DMS79 (cell line): ENCODE data around the gene POLE3.
"Not testable (repeated sequence)": the region's sequence is repeated elsewhere in the genome, so short reads cannot be mapped to it uniquely, and the experiment has no call there.

ENCODE experiments used
- DNase-seq: peaks from one replicate; lab custom pipeline; 2025; lab: John Stamatoyannopoulos, UW

The POLE3 gene

DNA sequence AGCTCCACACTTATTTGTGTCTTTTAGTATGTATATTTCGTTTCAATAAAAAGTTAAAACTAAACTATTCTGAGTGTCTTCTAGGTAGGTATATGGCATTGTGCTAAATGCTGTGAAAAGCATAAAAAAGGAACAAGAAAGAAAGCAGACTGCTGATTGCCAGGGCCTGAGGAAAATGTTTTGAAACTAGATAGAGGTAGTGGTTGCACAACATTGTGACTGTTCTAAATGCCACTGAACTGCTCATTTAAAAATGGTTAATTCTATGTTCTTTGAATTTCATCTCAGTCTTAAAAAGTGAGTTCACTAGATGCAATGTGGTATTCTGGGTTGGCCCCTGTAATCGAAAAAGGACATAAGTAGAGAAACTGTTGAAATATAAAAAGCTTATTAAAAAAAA is 6.8 kb downstream of the POLE3 start:
- no peak for DNase-seq

DNA sequence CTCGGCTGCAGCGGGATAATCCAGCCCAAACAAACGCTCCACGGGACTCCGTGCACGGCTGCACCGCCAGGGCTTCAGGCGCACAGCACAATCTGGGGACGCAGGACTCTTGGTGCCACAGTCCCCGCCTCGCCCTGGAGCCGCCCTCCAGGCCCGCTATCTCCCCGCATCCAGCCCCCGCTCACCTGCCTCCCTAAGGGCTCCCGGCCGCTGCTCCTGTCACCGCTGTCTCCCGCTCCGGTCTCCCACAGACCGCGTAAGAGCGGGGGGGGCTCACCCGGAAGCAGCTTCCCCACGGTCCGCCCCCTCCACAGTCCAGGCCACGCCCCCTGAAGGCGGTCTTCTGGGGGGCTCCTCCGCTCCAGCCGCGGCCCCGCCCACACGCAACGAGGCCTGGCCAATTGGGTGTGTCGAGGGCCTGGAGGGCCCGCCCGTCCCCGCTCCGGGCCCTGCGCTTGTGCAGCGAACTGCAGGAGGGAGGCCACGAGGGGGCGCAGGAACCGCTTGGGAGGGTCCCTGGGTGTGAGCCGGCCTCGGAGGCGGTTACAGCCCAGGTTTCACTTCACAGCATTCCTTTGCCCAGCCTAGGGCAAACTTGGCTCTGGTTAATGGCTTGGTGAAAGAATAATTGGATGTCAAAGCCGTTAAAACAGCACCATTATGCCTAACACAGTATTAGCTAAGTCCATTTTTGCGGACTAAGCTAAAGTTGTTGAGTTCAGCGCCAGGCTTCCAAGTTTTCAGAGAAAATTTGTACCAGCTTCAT is 9.3 kb downstream of the POLE3 start, which contains the start of gene ALAD:
TSS of gene ALAD (minus strand) at position 258 of the 766 bp plus-strand sequence. CDS start 7,725 bp downstream, outside the sequence.
- DNase-seq: peak; percentile 96

DNA sequence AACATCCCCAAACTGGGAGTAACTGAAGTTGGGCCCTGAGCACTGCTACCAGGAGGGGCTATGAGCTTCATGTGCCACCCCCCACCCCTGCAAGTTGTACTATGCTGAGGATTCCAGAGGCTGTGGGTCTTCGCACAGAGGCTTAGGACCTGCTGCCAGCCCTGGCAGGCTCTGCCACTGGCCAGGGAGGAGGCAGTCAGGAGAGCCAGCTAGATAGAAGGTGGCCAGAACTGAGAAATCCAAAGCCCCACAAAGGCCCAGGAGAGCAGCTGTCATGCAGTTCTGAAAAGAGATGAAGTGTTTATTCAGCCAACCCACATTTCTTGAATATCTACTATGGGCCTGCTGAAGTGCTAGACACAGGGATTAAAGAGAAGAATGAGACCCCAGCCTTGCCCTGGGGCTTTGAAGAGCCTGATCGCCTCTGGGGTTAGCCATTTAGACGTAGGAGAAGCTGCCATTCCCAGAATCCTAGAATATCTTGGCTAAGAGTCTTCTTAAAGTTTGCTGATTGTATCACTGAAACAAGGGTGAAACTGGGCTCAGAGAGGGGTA is 10.8 kb downstream of the POLE3 start:
- DNase-seq: no peak

DNA sequence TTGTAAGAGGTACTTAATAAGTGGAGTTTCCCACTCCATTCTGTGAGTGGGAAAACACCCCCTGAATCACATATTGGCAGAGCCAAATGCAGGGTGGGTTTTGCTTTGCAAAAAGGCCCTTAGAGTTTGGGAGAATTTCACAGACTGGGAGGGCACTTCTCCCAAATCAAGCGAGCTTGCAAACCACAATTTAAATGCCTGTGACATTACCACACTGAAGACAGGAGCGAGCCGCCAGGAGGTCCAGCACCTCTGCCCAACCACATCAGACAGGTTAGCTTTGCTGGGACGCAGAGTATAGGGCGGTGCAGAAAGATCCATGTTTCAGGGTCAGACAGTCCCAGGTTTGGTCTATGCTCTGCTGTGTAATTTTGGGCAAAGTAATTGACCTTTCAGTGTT is 11.7 kb downstream of the POLE3 start:
- DNase-seq: no peak

DNA sequence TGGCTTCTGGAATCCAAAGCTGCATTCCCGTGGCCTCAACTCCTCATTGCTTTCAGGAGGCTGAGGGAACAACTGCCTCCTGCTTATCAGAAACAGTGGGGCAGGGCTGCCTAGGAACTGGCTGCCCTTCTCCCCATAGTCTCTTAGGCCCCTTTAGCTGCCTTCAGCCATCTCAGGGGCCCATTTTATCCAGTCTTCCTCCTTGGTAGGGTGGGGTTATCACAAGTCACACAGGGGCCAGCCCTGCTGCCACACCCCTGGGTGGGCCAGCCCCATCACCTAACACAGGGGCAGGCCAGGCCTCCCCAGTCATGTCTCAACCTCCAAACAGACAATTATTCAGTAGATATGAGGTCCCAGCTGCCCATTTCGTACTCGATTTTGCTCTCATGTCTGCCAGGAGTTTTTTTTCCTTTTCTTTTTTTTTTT is 13.3 kb downstream of the POLE3 start:
- no peak for DNase-seq

DNA sequence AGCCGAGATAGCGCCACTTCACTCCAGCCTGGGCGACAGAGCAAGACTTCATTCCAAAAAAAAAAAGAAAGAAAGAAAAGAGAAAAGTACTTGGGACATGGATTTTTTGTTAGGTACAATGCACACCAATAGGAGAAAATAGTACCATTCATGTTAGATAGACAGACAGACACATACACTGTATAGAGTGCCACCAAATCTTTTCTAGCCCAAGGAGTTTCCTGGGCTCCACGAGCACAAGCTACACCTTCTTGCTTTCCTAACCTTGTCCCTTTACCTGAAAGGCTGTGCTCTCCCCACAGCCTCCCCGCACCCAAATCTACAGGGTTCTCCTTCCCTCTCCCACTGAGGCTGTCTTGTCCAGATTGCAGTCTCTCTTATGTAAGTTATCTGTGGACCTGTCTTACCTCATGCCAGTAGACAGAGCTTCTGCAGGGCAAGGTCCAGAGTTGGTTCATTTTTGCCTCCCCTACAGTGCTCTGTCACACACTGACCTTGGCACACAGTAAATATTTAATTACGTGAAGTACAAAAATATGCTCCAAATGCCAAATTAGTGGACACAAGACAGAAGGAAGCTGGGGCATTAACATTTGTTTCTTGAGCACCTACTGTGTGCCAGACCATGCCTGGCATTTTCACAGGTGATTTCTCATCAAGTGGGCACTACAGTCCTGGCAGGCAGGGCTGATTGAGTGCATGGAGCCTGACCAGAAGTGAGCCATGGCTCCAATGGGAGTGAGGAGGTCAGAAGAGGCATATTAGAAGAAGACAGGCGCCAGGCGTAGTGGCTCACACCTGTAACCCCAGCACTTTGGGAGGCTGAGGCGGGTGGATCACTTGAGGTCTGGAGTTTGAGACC is 15.2 kb downstream of the POLE3 start:
- no peak for DNase-seq

DNA sequence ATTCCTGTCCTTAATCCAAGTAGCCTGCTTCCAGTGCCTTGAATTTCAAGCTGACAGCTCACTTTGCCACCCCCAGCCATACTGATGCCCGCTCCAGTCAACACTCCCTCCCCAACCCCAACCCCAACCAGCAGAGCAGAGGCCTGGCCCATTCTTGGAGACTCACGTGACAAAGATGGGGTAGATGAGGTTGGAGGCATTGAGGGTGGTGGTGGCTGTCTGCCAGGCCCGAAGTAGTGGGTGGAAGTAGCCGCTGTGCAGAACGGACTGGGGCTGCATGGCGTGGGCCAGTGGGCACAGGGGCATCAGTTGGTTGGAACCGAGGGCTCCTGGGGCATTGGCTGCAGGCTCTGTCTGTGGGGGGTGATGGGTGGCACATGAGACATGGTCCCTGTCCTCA is 17.2 kb downstream of the POLE3 start:
- DNase-seq: no peak

DNA sequence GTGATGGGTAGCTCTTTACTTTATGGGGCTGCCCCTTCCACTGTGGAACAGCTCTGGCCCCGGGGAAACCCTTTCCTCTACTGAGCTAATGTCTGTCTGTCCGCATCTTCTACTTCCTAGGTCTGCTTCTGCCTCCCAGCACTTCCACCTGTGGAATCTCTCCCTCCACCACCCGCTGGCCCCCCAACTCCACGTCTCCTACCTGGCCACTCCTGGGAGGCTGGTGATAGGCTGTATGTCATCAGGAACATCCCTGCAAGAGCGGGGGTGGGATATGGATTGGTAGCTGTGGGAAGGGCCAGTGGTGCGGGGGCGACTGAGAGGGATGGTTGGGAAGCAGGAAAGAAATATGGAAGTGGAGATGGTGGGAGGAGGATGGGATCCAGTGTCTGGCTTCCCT is 18.6 kb downstream of the POLE3 start:
- no peak for DNase-seq

DNA sequence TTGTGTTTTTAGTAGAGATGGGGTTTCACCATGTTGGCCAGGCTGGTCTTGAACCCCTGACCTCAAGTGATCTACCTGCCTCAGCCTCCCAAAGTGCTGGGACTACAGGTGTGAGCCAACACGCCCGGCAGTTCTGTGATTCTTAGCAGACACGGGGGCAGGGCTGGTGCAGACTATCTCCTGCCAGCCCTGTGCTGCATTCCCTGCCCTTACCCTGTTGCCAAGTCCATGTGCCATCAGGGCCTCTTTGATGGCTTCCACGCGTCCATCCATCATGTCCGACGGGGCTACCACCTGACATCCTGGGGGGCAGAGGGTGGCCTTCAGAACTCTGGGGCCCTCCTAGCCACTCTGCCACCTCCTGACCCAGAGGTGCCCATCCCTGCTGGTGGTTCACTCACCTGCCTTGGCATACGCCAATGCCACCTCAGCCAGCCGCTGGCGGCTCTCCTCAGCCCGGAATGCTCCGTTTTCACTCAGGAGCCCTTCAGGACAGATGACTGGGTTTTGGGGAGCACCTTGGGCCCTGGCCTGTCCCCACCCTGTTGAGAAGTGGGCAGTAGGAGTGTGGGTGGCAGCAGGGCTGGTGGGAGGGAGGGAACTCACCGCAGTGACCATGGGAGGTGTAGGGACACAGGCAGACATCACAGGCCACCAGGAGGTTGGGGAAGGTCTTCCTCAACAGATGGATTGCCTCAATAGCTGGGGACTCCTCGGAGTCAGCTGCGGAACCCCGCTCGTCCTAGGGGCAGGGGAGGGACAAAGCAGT is 20.1 kb downstream of the POLE3 start:
- no peak for DNase-seq

DNA sequence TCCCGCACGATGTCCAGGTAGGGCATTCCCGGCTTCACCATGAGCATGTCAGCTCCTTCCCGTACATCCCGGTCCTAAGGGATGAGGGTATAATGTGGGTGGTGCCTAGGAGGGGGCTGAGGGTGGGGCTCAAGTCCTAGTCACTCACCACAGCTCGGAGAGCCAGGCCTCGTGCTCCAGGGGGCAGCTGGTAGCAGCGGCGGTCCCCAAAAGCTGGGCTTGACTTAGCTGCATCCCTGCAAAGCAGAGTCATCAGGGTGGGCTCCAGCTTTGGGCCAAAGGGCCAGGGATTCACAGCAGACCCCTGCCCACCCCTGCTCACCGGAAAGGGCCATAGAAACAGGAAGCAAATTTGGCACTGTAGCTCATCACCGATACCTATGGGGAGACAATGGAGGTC is 21.0 kb downstream of the POLE3 start:
- DNase-seq: no peak

DNA sequence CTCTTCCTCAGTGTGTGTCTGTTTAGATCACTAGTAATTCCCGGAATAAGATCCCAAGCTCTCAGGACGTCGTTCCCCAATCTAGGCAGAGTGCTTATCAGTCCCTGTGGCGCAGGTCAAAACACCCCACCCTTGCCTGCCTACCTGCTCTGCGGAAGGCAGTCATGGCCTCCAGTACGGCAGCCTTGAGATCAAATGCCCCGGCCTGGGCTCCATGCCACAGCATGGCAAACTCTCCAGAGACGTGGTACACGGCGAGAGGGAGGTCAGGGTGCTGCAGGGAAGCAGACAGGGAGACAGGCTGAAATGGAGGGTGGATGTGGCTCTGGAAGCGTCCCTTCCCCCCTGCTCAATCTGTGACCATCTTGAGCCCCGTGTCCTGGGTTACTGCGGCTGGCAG is 21.6 kb downstream of the POLE3 start:
- DNase-seq: no peak

DNA sequence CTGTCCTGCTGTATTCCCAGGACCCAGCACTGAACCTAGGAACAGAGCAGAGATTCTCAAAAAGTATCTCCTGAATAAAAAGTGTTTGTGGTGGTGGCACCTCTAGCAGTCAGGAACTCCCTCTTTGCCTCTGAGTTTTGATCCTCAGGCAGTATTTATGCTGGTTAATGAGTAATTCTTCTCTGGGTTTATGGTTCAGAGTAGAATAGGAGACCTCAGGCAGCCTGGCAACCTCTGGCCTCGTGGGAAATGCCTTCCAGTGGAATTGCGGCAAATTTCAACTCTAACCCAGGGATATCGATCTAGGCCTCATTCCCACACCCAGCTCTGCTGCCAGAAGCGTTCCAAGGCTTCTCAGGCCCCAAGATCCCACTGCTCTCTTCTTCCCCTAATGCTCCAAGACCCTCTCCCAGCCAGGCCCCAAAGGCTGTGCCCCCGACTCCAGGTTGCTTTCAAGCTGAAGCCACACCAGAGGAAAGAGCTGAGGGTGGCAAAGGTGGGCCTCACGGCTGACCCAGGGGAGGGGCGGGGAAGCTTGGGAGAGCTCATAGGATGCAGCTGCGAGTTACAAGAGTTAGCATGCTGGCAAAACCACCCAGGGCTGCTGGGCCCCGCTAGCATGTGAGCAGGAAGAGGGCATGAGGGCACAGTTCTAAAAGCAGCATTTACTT is 22.8 kb downstream of the POLE3 start:
- DNase-seq: no peak

DNA sequence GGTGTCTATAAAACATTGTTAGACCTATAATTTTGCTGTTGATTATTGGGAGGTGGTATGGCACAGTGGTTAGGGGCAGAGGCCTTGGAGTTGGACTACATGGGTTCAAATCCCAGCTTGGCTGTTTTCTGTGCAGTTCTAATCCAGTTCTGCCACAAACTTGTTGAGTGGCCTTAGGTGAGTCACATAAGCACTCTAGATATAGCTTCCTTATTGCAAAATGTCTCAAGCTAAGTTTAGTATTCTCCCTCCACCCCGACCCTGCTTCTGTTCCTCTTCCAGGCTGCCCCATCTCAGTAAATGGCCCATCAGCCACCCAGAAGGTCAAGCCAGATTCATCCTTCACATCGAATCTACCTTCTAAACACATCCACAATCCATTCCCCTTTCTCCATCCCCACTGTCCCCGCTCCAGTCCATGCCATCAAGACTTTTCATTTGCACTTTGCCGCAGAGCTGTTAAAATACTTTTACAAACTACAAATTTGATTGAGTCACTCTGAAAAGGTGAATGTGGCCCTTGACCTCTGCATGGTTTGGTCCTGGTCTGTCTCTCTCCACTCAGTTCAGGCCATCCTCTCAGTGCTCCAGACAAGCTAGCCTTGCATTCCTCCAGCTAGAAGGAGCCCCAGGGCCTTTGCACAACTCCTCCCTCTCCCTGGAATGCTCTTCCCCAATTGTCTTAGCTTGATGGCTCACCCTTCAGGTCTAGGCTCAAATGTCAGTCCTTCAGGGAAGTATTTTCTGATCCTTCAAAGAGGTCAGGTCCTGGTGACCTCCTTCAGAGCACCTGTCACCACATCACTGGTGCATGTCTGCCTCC is 23.7 kb downstream of the POLE3 start:
- DNase-seq: no peak

DNA sequence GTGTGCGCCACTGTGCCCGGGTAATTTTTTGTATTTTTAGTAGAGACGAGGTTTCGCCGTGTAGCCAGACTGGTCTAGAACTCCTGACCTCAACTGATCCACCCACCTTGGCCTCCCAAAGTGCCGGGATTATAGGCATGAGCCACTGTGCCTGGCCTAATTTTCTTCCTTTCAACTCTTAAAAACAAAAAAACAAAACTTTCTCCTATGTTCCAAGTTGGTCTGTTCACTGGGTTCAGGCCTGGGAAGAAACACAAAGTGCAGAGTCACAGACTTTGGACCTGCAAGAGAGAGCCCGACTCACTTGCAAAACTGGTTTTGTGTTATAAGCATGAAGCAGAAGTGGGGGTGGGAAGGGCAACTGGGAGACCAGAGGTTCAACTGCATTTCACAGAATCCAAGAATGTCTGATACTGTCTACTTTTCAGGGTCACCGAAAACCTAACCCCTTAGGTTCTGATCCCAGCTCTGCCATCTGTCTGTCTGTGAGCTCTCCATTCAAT is 28.5 kb downstream of the POLE3 start:
- no peak for DNase-seq

DNA sequence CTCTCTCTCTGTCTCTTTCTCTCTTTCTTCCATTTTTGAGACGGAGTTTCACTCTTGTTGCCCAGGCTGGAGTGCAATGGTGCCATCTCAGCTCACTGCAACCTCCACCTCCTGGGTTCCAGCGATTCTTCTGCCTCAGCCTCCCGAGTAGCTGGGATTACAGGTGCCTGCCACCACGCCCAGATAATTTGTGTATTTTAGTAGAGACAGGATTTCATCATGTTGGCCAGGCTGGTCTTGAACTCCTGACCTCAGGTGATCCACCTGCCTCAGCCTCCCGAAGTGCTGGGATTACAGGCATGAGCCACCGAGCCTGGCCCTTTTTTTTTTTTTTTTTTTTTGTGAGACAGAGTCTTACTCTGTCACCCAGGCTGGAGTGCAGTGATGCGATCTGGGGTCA is 29.0 kb downstream of the POLE3 start:
- DNase-seq: not testable (repeated sequence)

DNA sequence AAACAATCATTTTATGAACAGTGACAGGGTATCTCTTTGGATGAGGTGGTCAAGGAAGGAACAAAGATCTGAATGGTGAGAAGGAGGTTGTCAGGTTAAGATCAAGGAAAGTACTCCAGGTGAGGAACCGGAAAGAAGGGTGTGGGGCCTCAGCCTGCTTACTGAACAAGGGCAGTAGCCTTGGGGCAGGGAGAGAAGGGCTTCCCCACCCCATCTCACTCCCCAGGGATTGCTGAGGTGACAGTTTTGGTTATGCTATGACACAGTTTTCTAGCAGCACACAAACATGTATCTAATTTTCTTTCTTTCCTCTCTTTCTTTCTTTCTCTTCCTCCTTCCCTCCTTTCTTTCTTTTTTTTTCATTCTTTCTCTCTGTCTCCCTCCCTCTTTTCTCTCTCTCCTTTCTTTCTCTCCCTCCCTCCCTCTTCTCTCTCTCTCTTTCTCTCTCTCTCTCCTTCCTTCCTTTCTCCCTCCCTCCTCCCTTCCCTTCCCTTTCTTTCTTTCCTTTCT is 29.6 kb downstream of the POLE3 start:
- DNase-seq: no peak

DNA sequence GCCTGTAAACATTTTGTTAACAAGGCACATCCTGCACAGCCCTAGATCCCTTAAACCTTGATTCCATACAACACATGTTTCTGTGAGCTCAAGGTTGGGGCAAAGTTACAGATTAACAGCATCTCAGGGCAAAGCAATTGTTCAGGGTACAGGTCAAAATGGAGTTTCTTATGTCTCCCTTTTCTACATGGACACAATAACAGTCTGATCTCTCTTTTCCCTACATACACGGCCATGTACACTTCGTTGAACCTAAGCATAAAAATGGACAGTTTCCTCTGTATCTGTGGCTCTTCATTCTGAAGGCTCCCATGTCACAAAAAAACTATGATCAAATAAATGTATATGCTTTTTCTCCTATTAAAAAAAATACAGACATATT is 30.7 kb downstream of the POLE3 start:
- not testable (repeated sequence) for DNase-seq

DNA sequence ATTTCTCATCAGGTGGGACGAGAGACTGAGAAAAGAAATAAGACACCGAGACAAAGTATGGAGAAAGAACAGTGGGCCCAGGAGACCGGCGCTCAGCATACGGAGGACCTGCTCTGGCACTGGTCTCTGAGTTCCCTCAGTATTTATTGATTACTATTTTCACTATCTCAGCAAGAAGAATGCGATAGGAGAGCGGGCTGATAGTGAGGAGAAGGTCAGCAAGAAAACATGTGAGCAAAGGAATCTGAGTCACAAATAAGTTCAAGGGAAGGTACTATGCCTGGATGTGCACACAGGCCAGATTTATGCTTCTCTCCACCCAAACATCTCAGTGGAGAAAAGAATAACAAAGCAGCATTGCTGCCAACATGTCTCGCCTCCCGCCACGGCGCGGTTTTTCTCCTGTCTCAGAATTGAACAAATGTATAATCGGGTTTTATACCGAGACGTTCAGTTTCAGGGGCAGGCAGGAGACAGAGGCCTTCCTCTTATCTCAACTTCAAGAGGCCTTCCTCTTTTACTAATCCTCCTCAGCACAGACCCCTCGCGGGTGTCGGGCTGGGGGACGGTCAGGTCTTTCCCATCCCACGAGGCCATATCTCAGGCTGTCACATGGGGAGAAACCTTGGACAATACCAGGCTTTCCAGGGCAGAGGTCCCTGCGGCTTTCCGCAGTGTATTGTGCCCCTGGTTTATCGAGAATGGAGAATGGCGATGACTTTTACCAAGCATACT is 31.2 kb downstream of the POLE3 start:
- DNase-seq: not testable (repeated sequence)
